PC-3 (cell line): Measurements from ENCODE around the gene PTPRQ.

Source experiments
- CTCF ChIP-seq: fragments of 300-600 bp; sonication (generic); conservative IDR thresholded peaks from 2 replicates; pipeline ENCODE4 v1.5.1; 2017; ENCODE audit warnings: antibody characterized with exemption, low read depth, mild to moderate bottlenecking, low read length
- EZH2 ChIP-seq: fragments of 300-600 bp; sonication (generic); IDR thresholded peaks from one replicate; pipeline ENCODE4 v1.6.1; 2017; ENCODE audit warnings: antibody characterized with exemption, mild to moderate bottlenecking, low read length; ENCODE audit not compliant: unreplicated experiment
- EZH2phosphoT487 ChIP-seq: fragments of 300-600 bp; sonication (generic); IDR thresholded peaks from 2 replicates; pipeline ENCODE4 v1.6.1; 2018; ENCODE audit warnings: mild to moderate bottlenecking, antibody characterized with exemption, low read length, borderline replicate concordance

- no peak for TF ChIP-seq CTCF
- TF ChIP-seq EZH2phosphoT487, result no peak
- no peak for TF ChIP-seq EZH2
Measured at GRCh38 chr12:80512781-80513180, 68.7 kb downstream of the PTPRQ start.
